NCI-H526 treated with DMSO at 0.1 percent for 48 hours (cell line): ENCODE data around the gene PDE11A.
"Not testable (repeated sequence)": the region's sequence is repeated elsewhere in the genome, so short reads cannot be mapped to it uniquely, and the experiment has no call there.

Source experiments
- DNase-seq: peaks from one replicate; lab custom pipeline; 2025; lab: John Stamatoyannopoulos, UW

The PDE11A gene

GRCh38 chr2:178072383-178073301 is at the start of gene PDE11A:
TSS of gene PDE11A (minus strand) at chr2:178072777. CDS start at chr2:178072437, 340 bp downstream.
- peak; percentile 81 for DNase-seq

DNA sequence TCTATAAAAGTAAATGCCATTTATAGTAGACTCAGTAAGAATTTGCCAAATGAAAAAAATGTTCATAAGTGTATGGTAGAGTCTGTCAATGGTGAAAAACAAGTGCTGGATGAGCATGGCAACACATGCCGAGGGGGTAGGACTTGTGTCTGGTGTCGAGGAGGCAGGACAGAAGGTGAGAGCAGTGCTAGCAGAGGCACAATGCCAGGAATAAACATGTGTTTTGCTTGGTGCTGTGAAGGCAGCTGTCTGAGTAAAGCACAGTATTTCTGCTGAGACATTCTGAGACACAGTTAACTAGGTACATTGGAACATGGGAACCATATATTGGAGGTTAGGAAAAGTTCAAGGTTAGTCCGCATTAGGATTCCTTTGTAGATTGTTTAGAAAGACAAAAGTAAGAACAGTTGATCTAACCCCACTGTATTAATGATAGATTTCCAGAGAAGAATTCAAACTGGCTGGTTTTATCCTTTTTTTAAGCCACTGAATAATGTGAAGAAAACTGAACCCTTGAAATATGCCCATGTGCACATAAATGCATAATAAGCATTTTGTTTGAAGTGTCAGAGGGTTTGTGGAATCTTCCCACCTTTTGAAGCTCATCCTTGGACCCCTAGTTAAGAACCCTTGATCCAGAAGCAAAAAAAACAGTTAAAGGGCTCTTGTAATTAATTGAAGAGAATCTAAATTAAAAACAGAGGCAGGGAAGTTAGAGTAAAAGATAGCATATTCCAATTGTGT is 46.8 kb upstream of the PDE11A start:
- DNase-seq = no peak

DNA sequence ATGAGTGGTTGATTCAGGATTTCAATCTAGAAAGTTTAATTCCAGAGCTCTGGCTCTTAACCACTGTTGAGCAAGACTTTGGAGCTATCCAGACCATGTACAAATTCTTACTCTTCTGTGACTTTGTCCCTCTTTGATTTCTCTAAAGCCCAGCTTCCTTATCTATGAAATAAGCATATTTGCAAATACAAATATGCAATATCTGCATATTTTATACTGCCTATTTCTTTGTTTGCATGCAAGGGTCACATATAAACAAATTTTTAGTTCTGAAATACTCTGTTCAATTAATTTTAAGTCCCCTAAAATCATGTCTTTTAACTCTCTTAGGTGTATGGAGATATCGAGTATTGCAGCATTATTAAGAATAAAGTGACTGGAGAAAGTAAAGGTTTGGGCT is 45.1 kb upstream of the PDE11A start:
- no peak for DNase-seq

GRCh38 chr2:178115271-178115670 is 42.7 kb upstream of the PDE11A start:
- DNase-seq = no peak

DNA sequence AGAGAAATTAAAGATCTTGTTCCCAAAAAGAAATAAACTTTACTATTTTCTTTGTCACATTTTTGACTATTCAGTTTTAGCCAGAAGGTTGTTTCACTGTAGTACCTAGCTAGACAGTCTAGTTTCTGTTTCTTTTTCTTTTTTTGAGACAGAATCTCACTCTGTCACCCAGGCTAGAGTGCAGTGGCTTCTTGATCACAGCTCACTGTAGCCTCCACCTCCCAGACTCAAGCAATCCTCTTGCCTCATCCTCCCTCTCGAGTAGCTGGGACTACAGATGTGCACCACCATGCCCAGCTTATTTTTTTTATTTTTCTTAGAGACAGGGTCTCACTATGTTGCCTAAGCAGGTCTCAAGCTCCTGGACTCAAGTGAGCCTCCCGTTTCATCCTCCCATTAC is 41.9 kb upstream of the PDE11A start:
- no peak for DNase-seq

DNA sequence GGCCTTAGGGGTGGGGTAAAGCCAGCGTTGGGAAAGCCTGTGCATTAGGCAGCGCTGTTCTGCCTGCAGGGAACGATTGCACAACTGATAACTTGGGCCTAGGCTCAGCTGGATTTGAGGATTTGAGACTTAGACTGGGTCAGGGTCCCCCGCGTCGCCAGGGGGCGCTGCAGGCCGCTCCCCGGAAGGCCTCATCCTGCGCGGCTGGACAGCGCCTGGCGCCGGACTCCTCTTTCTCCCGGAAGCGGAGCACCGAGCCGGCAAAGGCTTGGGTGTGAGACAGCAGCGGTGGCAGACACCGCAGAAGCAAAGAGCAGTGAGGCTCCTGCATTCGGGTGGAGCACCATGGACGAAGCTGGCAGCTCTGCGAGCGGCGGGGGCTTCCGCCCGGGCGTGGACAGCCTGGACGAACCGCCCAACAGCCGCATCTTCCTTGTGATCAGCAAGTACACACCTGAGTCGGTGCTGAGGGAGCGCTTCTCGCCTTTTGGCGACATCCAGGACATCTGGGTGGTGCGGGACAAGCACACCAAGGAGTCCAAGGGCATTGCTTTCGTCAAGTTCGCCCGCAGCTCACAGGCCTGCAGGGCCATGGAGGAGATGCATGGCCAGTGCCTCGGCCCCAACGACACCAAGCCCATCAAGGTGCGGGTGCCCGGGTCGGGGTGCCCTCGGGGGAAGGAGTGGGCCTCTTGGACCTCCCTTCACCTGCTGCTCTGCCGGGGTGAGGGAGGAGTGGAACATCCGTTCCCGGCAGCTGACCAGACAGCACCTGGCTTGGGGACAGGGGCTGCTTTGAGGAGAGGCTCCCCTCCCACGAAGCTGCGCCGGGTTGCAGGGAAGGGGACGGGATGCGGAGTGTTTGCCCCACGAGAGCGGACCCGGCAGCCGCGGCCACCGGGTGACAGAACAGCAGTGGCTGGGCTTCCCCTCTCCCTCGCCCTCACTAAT is 39.9 kb upstream of the PDE11A start, which contains the start of gene RBM45:
TSS of gene RBM45 (plus strand) at position 236 of the 951 bp plus-strand sequence. CDS start at position 346, 110 bp downstream.
- DNase-seq = peak; percentile 90

- DNase-seq = no peak
Observed at GRCh38 chr2:178111743-178112142, 39.2 kb upstream of the PDE11A start.

DNA sequence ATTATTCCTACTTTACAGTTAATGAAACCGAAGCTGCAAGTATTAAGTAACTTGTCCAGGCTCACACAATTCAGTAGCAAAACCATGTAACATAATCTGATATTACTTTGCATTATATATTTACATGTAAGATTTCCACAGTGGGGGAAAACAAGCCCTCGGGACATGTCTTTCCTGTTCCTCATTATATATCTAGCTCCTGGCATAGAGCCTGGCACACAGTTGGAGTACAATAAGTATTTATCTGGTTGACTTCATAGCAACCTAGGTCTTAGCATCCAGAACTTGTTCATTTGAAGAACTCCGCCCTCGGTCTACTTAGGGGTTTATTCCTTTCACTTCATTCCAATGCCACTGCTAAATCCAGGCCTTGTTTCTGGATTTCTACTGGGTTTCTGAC is 38.1 kb upstream of the PDE11A start:
- DNase-seq = peak; percentile 80

- DNase-seq = peak; percentile 50
Observed at GRCh38 chr2:178109813-178110212, 37.2 kb upstream of the PDE11A start.

DNA sequence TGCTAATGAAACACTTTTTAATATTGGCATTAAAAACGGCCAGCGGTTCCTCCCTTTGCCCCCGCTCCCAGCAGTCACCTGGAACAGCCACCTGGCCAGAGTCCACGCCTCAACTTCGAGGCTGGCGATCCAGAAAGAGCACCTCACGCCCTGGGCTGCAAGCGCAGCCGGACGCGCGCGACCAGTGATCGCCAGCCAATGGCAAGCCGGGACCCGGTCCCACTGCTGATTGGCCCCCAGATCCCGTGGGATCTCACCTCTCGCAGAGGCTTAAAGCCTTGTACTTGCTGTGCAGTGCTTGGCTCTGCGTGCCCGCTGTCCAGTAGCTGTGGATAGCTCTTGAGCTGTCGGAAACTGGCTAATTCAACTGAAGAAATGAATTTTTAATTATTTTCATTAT is 35.6 kb upstream of the PDE11A start:
- DNase-seq = no peak

DNA sequence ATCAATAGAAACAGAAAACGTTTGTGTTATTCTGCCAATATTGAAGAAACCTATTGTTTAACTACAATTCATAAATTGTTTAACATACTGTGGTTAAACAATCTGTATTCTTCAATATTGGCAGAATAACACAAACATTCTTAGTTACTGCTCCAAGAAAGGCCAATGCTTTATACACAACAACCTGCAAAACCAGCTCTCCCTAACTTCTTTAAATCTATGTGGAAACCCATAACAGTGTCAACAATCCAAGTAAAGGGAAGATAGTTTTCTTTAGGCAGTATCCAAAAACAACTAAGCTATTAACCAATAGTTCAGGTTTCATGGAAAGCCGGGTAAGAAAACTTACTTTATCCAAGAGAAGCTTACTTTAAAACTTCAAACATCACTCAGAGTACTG is 33.5 kb upstream of the PDE11A start:
- DNase-seq = no peak

- no peak for DNase-seq
Observed at GRCh38 chr2:178105566-178105965, 33.0 kb upstream of the PDE11A start.

DNA sequence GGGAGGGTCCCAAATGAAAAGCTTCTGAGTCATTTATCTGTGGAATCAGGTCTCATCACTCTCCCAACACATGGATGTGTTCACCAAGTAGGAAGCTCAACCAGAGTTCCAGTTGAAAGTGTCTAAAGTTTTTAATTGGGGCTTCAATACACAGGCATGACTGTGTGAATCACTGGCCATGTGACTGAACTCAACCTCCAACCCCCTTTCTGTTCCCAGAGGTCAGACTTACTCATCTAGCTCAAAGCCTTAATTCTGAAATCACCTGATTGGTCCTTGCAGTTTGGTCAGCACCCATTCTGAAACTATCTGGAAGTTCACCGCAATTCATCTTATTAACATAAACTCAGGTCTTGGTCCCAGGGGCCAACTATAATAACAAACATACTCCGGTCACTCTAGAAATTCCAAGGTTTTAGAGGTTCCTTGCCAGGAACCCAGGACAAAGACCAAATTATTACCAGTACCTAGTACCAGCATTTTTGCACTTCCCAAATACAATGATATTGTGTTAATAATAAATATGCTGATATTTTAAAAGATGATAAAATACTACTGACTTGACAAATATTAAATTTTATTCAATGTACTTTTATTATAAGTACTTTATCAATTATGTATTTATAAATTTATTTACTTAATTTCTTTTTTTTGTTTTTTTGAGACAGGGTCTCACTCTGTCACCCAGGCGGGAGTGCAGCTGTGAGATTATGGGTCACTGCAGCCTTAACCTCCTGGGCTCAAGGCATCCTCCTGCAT is 28.9 kb upstream of the PDE11A start:
- DNase-seq = no peak

GRCh38 chr2:178093471-178093870 is 20.9 kb upstream of the PDE11A start:
- no peak for DNase-seq

DNA sequence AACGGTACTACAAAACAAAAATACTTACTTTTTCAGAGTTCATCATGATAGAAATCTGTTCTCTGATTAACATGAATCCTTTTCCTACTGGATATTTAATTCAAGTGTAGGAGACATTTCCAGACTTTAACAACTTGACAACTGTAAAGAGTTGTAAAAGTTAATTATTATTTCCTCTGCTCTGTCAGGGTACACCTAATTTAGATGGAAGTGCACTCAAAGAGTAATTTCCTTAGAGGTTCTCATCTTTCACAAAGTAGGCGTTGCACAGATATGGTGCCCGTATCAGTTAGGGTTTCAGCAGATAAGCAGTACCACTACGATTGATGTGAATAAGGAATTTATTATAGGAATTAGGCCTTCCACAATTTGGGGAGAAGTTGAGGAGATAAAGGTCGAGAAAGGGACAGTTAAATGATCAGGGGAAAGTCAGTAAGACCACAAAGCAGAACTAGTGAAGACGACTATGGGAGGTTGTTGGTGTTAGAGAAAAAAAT is 16.2 kb upstream of the PDE11A start:
- DNase-seq = no peak

GRCh38 chr2:178084273-178084672 is 11.7 kb upstream of the PDE11A start:
- no peak for DNase-seq

- DNase-seq = no peak
Observed at GRCh38 chr2:178082408-178083045, 9.9 kb upstream of the PDE11A start.

DNA sequence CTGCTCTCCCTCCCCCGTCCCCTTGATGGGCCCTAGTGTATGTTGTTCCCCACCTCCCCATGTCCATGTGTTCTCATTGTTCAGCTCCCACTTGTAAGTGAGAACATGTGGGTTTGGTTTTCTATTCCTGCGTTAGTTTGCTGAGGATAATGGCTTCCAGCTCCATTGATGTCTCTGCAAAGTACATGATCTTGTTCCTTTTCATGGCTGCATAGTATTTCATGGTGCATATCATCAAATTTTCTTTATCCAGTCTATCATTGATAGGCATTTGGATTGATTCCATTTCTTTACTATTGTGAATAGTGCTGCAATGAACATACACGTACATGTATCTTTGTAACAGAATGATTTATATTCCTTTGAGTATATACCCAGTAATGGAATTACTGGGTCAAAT is 6.7 kb upstream of the PDE11A start:
- not testable (repeated sequence) for DNase-seq

GRCh38 chr2:178076130-178076529 is 3.6 kb upstream of the PDE11A start:
- DNase-seq = no peak

GRCh38 chr2:178075006-178075326 is 2.4 kb upstream of the PDE11A start:
- no peak for DNase-seq
